Measurements from ENCODE around the gene BCAM.

The BCAM gene

GRCh38 chr19:44792281-44792680 lies 16.6 kb upstream of the BCAM start:
- no peak for DNase-seq (ENCODE audit: low spot score)

GRCh38 chr19:44794610-44795009 lies 14.3 kb upstream of the BCAM start:
- no peak for DNase-seq (ENCODE audit: low spot score)

GRCh38 chr19:44795398-44795987 lies 13.4 kb upstream of the BCAM start:
- no peak for DNase-seq (ENCODE audit: low spot score)

- no peak for DNase-seq (ENCODE audit: low spot score)
Measured at GRCh38 chr19:44796701-44797115, 12.2 kb upstream of the BCAM start.

- DNase-seq (ENCODE audit: low spot score): no peak
Measured at GRCh38 chr19:44799627-44800346, 9.1 kb upstream of the BCAM start.

- DNase-seq (ENCODE audit: low spot score): peak; percentile 92
Measured at GRCh38 chr19:44800461-44800860, 8.4 kb upstream of the BCAM start.

GRCh38 chr19:44803442-44804428 lies 5.2 kb upstream of the BCAM start:
- DNase-seq (ENCODE audit: low spot score): no peak

- DNase-seq (ENCODE audit: low spot score): no peak
Measured at GRCh38 chr19:44806291-44806690, 2.6 kb upstream of the BCAM start.

GRCh38 chr19:44807162-44807561 lies 1.7 kb upstream of the BCAM start:
- DNase-seq (ENCODE audit: low spot score): no peak

- DNase-seq (ENCODE audit: low spot score): peak; percentile 43
Measured at GRCh38 chr19:44807652-44808462, 1.0 kb upstream of the BCAM start.

GRCh38 chr19:44809577-44810233 lies 802 bp downstream of the BCAM start:
- no peak for DNase-seq (ENCODE audit: low spot score)

GRCh38 chr19:44810234-44811121 lies 1.6 kb downstream of the BCAM start:
- DNase-seq (ENCODE audit: low spot score): no peak

- no peak for DNase-seq (ENCODE audit: low spot score)
Measured at GRCh38 chr19:44811122-44811419, 2.2 kb downstream of the BCAM start.

- DNase-seq (ENCODE audit: low spot score): no peak
Measured at GRCh38 chr19:44812142-44812718, 3.3 kb downstream of the BCAM start.

GRCh38 chr19:44813070-44813840 lies 4.4 kb downstream of the BCAM start:
- no peak for DNase-seq (ENCODE audit: low spot score)

GRCh38 chr19:44813841-44814470 lies 5.1 kb downstream of the BCAM start:
- DNase-seq (ENCODE audit: low spot score): no peak

GRCh38 chr19:44814517-44814916 lies 5.6 kb downstream of the BCAM start:
- DNase-seq (ENCODE audit: low spot score): no peak

GRCh38 chr19:44816301-44816700 lies 7.4 kb downstream of the BCAM start:
- DNase-seq (ENCODE audit: low spot score): no peak
